GM21576 (cell line): ENCODE measurements around the gene RSRP1.

Experiments
- ATAC-seq: cut with Tn5 transposase; IDR thresholded peaks from one replicate; pipeline ENCODE4 v1.9.1; 2021; ENCODE audit warnings: mild to moderate bottlenecking, moderate library complexity; ENCODE audit not compliant: unreplicated experiment

RSRP1 gene

DNA sequence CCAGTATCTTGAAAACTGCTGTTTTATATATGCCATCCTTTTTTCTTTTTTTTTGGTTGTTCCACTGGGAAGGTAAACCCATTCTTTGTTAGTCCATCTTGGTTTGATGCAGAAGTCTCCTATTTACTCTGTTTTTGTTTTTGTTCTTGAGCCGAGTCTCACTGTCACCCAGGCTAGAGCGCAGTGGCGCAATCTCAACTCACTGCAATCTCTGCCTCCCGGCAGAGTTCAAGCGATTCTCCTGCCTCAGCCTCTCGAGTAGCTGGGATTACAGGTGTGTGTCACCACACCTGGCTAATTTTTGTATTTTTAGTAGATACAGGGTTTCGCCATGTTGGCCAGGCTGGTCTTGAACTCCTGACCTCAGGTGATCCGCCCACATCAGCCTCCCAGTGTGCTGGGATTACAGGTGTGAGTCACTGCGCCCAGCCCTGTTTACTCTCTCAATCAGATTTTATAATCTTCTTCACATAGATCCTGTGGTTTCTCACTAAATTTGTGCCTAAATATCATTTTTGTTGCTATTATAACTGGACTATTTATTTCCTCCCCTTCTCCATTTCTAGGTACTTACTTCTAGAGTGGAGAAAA lies 27.5 kb downstream of the RSRP1 start:
- ATAC-seq, result no peak

DNA sequence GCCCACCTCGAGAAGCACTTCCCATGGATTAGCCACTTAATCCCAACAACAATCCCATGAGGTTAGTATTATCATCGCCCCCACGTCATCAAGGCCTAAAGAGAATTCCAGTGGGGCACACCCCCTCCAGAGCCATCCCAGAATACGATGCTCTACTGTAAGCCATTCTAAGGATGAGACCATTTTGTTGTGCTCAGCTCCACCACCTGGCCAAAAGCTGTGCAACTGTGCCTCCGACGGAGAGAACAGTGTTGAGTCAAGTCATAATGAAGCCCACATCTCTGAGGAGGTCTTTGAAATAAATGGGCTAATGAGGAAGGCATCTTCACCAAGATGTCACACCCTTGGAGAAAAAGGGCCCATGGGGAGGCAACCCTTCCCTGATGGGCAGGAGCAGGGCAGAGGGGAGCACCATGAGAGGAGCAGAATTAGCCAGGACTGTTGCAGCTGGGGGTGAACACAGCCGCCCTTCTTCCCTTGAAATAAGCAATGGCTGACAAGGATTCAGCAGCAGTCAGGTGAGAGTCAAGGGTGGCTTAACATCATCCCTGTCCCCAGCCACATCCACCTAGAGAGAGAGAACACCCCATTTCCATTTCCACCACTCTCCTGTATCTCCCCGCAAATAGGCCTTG lies 29.5 kb downstream of the RSRP1 start:
- no peak for ATAC-seq

DNA sequence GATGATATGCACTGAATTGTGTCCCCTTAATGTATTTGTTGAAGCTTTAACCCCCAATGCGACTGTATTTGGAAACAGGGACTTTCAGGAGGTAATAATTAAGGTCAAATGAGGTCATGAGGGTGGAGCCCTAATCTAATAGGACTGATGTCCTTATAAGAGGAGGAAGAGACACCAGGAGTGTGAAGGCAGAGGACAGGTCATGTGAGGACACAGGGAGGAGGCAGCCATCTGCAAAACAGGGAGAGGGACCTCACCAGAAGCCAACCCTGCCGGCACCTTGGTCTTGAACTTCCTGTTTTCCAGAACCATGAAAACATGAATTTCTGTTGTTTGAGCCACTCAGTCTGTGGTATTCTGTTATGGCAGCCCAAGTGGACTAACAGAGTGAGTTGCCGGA lies 30.2 kb downstream of the RSRP1 start:
- no peak for ATAC-seq

DNA sequence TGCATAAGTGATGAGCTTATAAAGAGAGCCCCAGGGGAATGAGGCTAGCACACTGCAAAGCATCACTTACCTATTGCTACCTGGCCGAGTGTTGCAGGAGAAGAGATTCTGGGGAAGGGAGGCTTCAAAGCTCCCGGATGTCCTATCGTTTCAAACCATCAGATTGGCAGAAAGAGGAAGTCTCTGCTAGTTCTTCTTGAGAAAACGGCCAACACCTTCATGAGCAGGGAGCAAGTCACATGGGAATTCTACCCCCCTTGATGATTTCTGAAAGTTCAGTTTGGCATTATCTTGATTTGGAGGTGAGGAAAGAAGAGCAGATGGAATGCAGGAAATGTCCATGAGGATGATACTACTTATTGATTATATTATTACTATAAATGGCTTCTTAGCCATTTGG lies 31.1 kb downstream of the RSRP1 start:
- ATAC-seq, result no peak

DNA sequence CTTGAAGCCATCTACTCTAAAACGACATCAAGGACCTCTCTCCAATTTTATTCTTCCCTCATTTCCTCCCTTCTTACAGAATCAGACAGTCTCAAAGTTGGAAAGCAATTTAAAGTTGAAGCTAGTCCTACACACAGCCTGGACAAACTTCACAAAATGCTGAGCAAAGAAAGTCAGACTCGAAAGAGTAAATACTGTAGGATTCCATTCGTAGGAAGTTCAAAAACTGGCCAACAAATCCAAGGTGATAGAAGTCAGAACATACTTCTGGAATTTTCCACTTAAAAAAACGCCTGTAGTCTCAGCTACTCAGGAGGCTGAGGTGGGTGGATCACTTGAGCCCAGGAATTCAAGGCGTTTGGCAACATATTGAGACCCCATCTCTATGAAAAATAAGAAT lies 34.5 kb downstream of the RSRP1 start:
- ATAC-seq, result no peak

DNA sequence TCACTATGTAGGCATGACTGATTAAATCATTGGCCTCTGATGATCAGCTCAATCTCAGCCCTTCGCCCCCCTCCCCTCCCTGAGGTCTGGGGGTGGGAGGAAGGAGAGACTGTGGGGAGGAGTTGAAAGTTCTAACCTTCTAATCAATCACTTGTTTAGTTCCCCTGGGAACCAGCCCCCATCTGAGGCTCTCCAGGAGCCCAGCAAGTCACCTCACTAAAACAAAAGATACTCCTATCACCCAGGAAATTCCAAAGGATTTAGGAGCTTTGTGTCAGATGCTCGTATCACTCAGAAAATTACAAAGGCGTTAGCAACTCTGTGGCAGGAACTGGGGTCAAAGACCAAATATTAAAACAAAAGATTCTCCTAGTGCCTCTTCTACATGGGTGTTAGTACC lies 36.5 kb downstream of the RSRP1 start:
- no peak for ATAC-seq

DNA sequence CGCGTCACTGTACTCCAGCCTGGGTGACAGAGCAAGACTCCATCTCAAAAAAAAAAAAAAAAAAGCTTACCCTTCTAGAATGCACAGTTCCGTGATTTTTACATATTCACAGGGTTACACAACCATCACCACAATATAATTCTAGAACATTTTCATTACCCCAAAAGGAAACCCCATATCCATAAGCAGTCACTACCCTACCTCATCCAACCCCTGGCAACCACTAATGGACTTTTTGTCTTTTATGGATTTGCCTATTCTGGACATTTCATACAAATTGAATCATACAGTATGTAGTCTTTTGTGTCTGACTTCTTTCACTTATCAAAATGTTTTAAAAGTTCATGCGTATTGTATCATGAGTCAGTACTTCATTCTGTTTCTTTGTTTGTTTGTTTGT lies 37.7 kb downstream of the RSRP1 start:
- ATAC-seq, result no peak

DNA sequence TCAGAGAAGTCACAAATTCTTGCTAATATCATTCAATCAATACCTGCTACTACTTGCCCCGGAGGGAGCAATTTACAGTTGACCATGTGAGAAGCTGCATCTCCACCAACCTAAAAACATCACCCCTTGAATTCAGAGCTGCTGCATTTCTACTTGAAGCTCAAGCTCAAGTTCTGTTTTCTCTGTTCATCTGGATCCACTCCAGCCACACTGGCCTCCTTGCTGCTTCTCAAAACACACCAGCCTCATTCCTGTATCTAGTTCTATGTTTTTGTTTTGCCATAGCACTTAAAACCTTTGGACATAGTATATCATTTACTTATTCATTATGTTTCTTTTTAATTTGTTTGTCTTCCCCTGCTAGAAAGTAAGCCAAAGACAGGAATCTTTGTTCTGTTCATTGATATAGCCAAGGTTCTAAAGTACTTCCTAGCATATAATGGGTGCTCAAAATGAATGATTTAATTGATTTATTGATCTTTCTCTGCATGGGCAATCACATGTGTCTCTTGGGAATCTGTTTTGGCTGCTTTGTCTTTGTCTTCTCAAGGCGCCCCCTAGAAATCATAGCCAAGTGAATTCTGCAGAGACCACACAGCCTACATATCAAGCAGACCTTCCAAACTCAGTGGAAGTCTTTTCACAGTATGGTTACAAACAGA lies 38.6 kb downstream of the RSRP1 start:
- ATAC-seq, result no peak

DNA sequence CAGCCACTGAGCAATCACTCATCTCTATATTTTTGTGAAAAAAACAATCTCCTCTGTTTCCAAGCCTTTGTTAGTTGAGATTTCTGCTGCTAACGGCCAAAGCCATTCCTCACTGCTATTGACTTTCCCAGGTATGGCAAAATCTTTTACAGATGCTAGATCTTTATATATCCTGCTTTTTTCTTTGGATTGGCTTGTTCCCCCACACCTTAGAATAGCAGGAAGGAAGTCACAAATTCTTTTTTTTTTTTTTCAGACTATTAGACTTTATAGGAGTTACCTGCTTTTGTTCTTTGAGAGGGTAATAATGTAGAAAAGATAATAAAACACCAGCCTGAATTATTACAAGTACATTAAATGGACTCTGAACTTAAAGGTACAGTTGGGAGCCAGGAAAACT lies 39.2 kb downstream of the RSRP1 start:
- no peak for ATAC-seq

DNA sequence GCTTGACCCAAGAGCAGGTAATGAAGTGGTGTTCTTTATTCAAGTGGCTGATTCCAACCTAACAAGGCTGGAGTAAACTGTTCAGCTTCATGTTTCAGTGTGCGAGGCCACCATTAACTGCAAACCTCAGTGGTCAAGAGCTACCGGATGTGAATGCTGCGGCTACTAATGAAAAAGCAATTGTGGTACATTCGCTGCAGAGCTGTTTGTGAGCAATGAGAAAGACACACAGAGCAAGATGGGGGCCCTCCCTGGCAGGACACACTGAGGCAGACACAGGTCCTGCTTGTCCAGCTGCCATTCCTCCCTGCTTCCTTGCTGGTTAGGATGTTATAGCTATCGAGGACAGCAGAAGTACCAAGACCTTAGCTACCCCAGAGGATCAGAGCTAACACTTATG lies 41.1 kb downstream of the RSRP1 start:
- no peak for ATAC-seq

DNA sequence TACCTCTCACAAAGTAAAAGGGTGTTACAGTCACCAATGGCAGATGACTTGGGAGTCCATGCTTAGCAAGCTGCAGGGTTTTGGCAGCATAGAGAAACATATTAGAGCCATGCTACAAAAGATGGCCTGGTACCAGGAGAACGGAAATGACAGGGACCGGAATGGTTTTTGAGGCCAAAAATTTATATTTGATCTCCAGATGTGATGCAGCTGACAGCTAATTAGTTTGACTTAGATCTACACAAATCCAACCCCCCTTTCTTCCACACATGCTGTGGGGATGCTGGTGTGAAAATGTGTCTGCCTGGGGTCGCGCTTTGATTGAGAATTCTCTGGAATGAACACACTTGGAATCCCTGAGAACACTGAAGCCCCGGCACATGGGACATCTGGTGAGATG lies 41.5 kb downstream of the RSRP1 start:
- ATAC-seq, result no peak

DNA sequence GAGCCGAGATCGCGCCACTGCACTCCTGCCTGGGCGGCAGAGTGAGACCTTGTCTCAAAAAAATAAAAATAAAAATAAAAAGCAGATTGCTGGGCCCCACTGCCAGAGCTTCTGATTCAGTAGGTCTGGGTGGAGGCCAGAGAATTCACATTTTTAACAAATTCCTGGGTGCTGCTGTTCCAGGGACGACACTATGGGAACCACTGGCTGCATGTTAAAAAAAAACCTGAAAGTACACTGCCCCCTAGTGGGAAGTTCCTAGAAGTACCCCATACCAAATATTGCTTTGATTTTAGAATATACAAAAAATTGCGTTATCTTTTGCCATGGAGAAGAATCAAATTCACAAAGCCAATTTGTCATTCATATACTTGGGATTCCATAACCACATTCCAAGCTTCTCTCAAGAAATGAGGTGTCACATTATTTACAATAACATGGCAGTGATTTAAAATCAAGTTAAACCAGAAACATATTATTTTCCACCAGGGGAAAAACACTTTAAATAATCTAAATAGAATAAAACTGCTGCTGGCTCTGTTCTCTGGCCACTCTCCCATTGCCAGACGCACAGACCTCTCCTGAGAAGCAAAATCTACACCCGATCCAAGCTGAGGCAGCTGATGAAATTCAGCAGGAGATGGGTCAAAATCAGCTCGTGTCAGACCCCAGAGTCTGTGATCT lies 42.3 kb downstream of the RSRP1 start:
- ATAC-seq, result no peak

DNA sequence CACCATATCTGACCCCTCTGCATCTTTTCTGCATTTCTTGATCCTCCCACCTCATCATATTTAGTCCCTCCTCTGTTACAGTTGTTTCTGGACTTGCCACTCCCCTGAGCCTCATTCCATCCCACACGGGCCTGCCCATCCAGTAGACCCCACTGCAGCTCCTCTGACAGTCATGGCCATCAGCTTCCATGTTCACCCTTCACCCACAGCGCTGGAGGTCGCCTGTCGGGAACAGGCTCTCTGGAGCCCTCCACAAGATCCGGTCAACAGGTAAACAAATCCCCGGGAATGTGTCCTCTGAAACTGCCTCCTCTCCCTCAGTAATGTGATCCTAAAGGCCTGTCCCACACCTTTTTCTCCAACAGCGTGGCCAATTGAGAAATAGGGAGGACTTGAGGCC lies 46.2 kb downstream of the RSRP1 start:
- ATAC-seq, result no peak

DNA sequence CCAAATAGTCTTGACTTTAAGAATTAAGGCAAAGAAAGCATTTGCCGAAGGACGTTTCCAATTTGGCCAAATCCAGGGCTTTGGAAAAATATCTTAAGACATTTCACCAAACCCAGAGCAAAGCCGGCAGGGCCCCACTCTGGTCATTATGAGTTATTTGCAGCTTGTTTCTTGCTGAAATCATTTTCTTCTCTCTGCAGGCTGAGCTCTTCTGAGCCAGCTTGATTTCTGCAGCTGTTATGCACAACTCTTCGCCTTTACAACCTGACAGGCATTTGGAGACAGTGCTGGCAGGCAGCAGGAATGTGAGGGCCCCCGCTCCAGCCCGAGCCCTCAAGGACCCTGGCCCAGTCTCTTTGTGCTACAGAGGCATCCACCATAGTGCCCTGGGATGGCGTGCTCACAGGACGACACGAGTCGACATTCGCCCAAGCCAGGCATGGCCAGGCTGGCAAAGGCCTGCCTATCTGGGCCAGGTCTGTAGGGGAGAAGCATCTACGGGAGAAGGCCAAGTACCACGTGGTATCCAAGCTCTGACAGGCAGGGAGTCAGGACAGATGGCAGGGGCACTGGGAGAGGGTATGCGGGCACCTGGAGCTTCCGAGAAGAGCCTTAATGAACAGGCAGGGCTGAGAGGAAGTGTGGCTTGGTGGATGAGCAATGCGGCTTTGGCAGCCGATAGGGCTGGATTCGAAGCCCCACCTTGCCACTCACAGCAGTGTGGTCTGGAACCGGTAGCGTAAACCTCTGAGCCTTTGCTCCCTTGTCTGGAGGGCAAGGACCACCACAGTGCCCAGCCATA lies 47.2 kb downstream of the RSRP1 start:
- no peak for ATAC-seq

DNA sequence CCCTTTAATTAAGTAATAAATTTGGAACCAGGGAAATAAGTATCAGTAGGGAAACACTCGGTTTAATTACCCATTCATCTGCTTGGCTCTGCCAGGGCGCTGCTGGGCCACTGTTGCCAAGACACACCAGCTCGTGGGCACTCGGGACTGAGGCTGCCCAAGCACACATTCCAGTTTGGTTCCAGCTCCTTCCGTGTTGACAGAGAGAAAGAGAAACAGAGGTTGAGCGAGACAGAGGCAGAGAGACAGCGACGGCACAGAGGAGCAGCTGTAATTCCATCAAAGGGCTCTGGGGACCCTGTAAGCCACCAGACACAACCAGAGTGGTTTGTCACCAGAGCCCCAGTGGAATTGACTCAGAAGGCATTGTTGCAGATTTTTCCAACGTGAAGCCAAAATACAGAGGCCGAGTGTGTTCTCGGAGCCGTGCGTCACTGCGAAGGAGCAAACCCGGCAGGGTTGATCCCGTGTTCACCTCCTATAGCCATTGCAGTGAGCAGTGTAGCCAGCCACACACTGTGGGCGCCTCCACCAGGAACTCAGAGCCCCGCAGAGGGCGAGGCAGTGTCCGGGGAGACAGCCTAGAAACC lies 48.5 kb downstream of the RSRP1 start:
- no peak for ATAC-seq

DNA sequence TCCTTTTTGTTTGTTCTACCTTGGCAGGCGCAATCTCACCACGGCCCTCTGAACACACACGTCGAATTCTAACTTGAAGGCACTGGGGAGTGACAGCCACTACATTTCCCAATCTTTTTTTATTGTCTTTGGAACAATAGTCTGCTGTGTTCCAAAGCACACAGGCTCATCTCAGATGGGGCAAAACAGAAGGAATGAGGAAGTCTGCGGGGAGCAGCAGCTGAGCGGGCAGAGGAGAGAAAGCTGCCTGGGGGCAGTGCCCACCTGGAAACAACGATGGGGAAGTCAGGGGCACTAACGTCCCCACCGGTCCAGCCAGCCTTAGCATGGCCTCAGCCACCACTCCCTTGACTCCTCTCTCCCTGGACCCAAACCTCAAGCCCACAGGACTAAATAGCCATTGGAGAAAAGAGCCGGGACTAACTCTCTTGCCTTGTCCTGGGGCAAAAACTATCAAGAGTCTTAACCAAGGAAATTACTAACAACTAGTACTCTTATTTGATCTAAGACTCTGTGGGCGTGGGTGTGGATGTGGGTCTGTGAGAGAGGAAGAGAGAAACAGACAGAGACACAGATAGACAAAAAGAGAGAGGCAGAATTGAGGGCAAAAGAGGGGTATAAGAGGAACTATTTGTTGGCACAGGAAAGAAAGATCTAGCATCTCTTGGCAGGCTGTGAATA lies 49.1 kb downstream of the RSRP1 start:
- no peak for ATAC-seq

DNA sequence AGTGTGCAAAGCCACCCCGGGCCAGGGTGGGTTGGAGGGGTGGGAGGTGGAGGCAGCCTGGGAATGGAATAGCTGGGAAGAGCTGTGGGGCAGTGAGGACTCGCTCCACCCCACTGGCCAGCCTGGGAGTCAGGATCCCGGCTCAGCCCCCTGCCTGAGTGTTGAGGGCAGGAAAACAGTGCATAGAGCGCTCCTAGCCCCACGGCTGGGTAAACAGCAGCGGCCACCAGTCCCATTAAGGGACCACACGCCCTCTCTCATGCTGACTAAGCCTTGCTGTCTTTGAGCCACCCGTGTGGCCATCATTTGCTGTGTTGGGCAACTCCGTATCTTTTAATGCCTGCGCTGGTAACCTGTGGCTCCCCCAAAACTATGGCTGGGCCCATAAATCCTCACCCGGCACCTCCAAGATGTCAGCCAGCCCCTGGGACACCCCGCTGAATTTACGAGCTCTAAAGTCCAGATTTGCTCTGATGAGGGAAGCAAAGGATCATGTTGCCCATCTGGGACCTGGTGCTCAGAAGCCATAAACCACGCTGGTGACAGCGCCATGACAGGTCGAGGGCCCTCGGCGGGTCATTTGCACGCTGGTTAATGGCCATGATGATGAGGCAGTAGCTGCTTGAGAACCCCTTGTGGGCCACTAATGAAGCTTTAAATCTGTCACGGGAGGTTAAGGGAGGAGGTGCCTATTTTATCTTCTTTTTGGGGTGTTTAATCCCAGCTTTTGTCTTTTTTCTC lies 49.8 kb downstream of the RSRP1 start:
- ATAC-seq, result no peak

DNA sequence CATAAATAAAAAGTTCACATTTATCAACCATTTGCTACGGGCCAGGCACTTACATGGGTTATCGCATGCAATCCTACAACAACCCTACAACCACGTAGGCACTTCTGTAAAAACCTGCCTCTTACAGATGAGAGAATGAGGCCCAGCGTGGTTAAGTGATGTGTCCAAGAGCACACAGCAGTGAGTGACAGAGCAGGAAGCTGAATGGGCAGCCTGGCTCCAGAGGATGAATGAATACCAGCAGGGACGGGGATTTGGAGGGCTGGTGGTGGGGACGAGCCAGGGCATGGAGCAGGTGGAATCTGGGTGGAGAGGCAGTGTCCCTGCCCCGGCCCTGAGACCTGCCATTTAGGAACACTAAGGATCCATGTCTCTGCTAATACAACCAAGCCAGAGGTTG lies 50.4 kb downstream of the RSRP1 start:
- no peak for ATAC-seq

DNA sequence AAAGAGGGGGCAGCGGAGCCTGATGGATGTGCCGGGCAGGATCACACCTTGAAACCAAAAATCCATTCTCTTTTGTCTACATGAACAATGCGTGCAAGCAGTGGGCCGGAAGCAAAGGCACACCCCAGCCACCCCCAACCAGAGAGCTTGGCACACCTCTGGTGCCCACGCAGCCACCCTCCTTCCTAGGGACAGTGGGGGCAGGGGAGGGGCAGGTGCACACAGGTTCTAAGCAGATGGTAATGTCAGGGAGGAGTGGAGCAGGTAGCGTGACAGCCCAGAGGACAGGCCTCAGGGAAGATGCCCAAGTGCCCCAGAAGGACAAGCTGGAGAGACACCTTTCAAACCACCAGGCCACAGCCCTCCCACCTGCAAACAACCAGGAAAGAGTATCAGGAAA lies 51.4 kb downstream of the RSRP1 start:
- ATAC-seq, result no peak

DNA sequence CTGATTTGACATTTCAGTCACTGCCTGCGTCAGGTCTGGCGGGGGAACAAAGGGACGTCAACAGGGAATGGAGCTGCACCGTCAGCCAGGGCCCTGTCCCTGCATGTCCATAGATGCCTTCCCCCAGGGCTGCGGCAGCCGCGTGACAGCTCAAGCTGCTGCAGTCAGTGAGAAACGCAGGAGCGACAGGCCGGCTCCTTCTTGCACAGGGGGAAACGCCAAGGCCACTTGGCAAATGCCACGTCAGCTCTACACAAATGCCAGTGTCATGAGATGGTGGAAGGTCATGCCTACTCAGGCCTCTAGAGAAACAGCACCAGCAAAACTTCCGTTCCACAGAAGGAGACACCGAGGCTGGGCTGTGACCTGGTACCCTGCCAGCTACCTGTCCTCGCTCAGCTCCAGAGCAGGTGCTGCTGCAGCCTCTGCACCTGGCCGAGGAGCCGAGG lies 52.7 kb downstream of the RSRP1 start:
- ATAC-seq, result no peak
